Vagina (tissue), 2 donors: ENCODE results near the gene MEF2C. TPM values are rescaled to one million over a fixed set of nuclear protein-coding genes. Genes with fewer than 3 reads are reported as not detected.
"Not testable (repeated sequence)": the region's sequence is repeated elsewhere in the genome, so short reads cannot be mapped to it uniquely, and the experiment has no call there.

Experiments used
- DNase-seq, 2 donors: peaks; one replicate each; pipeline ENCODE4 v3.0.0-alpha.2; 2017; ENCODE audit errors: extremely low spot score in 2 of 2
- H3K27ac ChIP-seq: fragments of 200-600 bp; sonication (generic); one replicate; pipeline ENCODE4 v1.5.1; 2019
- H3K27me3 ChIP-seq: fragments of 200-600 bp; sonication (generic); one replicate; pipeline ENCODE4 v1.5.1; 2019
- H3K36me3 ChIP-seq, 2 donors: fragments of 200-600 bp; sonication (generic); one replicate each; pipeline ENCODE4 v1.5.1; 2017 to 2019
- H3K4me1 ChIP-seq: fragments of 200-600 bp; sonication (generic); one replicate; pipeline ENCODE4 v1.5.1; 2019
- H3K4me3 ChIP-seq, 2 donors: fragments of 200-600 bp; sonication (generic); 1 replicate in 1 of 2; 2 replicates in 1 of 2; pipeline ENCODE4 v1.5.1; 2016 to 2019
- H3K9me3 ChIP-seq: fragments of 200-600 bp; sonication (generic); one replicate; pipeline ENCODE4 v1.5.1; 2019
- CTCF ChIP-seq, 3 experiments: fragments of 450-650 bp in 2 of 3; fragments of 200-600 bp in 1 of 3; sonication (generic) in 1 of 3; IDR thresholded peaks; one replicate each; pipeline ENCODE4 v1.5.1; 2017 to 2019; ENCODE audit warnings: antibody characterized with exemption in 3 of 3, mild to moderate bottlenecking in 2 of 3, moderate library complexity in 2 of 3
- POLR2A ChIP-seq, 2 donors: fragments of 450-650 bp; IDR thresholded peaks; one replicate each; pipeline ENCODE4 v1.6.1; 2017; ENCODE audit warnings: antibody characterized with exemption in 2 of 2, mild to moderate bottlenecking in 2 of 2, moderate library complexity in 2 of 2
- POLR2AphosphoS5 ChIP-seq, 2 donors: sonication (generic); formaldehyde crosslinking; IDR thresholded peaks; one replicate each; pipeline ENCODE4 v1.9.0; 2017; ENCODE audit warnings: antibody characterized with exemption in 2 of 2, mild to moderate bottlenecking in 2 of 2, low read depth in 1 of 2; ENCODE audit not compliant: insufficient read depth in 1 of 2
- intact Hi-C: fragments of 100-400 bp; cut with DNase I; formaldehyde crosslinking; loops from one replicate; pipeline ENCODE4 v1.15.1; 2023
- total RNA-seq: library from RNA; depleted of rRNA; stranded (reverse); fragments of >200 nt; gene quantifications from one replicate; pipeline ENCODE4 v1.2.3, GENCODE V29; 2016

Gene MEF2C
- total RNA-seq, 1 donor from 2014 or later = 22.3 TPM

- no peak for DNase-seq
- H3K36me3 ChIP-seq = no peaks in the 10 kb centered on the region
- no peak overlapping the region for H3K4me3 ChIP-seq
- no peaks in the 10 kb centered on the region for H3K9me3 ChIP-seq
- intact Hi-C loops = no loop called here
- H3K4me1 ChIP-seq = no peaks in the 10 kb centered on the region
- no peak overlapping the region for H3K27ac ChIP-seq
- H3K27me3 ChIP-seq = no peaks in the 10 kb centered on the region
- TF ChIP-seq CTCF (IDR thresholded peaks at IDR 0.05) (no peak), POLR2AphosphoS5 (IDR thresholded peaks at IDR 0.05; ENCODE audit: insufficient read depth in 1 of 2, low read depth in 1 of 2) (no peak), POLR2A (IDR thresholded peaks at IDR 0.05) (no peak)
Observed at GRCh38 chr5:88925692-88926490, 42.9 kb upstream of the MEF2C start.

- Histone ChIP-seq H3K4me3 (no peak overlapping the region), H3K27me3 (no peaks in the 10 kb centered on the region), H3K27ac (no peak overlapping the region), H3K36me3 (no peaks in the 10 kb centered on the region), H3K9me3 (no peaks in the 10 kb centered on the region), H3K4me1 (no peaks in the 10 kb centered on the region)
- DNase-seq = no peak
- intact Hi-C loops = no loop called here
- TF ChIP-seq CTCF (IDR thresholded peaks at IDR 0.05) (no peak), POLR2AphosphoS5 (IDR thresholded peaks at IDR 0.05; ENCODE audit: insufficient read depth in 1 of 2, low read depth in 1 of 2) (no peak), POLR2A (IDR thresholded peaks at IDR 0.05) (no peak)
Observed at GRCh38 chr5:88924330-88924657, 41.3 kb upstream of the MEF2C start.

GRCh38 chr5:88923623-88924329, 40.8 kb upstream of the MEF2C start:
- Histone ChIP-seq H3K27me3 (no peaks in the 10 kb centered on the region), H3K9me3 (no peaks in the 10 kb centered on the region), H3K4me1 (no peaks in the 10 kb centered on the region), H3K4me3 (no peak overlapping the region), H3K36me3 (no peaks in the 10 kb centered on the region), H3K27ac (no peak overlapping the region)
- intact Hi-C loops = no loop called here
- no peak for DNase-seq
- TF ChIP-seq CTCF (IDR thresholded peaks at IDR 0.05) (no peak), POLR2AphosphoS5 (IDR thresholded peaks at IDR 0.05; ENCODE audit: insufficient read depth in 1 of 2, low read depth in 1 of 2) (no peak), POLR2A (IDR thresholded peaks at IDR 0.05) (no peak)

GRCh38 chr5:88912743-88913142, 29.8 kb upstream of the MEF2C start:
- intact Hi-C loops, DNase-seq, H3K4me1 ChIP-seq, H3K27ac ChIP-seq, H3K36me3 ChIP-seq, H3K4me3 ChIP-seq, H3K9me3 ChIP-seq, H3K27me3 ChIP-seq: not testable (repeated sequence)

GRCh38 chr5:88911059-88911572, 28.1 kb upstream of the MEF2C start:
- H3K27me3 ChIP-seq, DNase-seq, H3K9me3 ChIP-seq, intact Hi-C loops, H3K4me1 ChIP-seq, H3K27ac ChIP-seq, H3K36me3 ChIP-seq, H3K4me3 ChIP-seq: not testable (repeated sequence)

GRCh38 chr5:88904478-88904877, 21.5 kb upstream of the MEF2C start:
- H3K4me3 ChIP-seq, H3K36me3 ChIP-seq, H3K27me3 ChIP-seq, H3K9me3 ChIP-seq, intact Hi-C loops, H3K4me1 ChIP-seq, DNase-seq, H3K27ac ChIP-seq: not testable (repeated sequence)

GRCh38 chr5:88903966-88904365, 21.0 kb upstream of the MEF2C start:
- H3K27ac ChIP-seq, H3K27me3 ChIP-seq, H3K36me3 ChIP-seq, H3K4me3 ChIP-seq, H3K4me1 ChIP-seq, H3K9me3 ChIP-seq, intact Hi-C loops, DNase-seq: not testable (repeated sequence)

GRCh38 chr5:88901077-88901476, 18.1 kb upstream of the MEF2C start:
- H3K9me3 ChIP-seq, H3K4me1 ChIP-seq, H3K4me3 ChIP-seq, DNase-seq, H3K27me3 ChIP-seq, intact Hi-C loops, H3K27ac ChIP-seq, H3K36me3 ChIP-seq: not testable (repeated sequence)
